GDM1 (cell line): Measurements from ENCODE around the gene ME3.
"Not testable (repeated sequence)": the region's sequence is repeated elsewhere in the genome, so short reads cannot be mapped to it uniquely, and the experiment has no call there.

ENCODE experiments used
- DNase-seq: peaks from one replicate; lab custom pipeline; 2025; lab: John Stamatoyannopoulos, UW

ME3 gene

GRCh38 chr11:86558841-86559240 lies 113.6 kb downstream of the ME3 start:
- no peak for DNase-seq

DNA sequence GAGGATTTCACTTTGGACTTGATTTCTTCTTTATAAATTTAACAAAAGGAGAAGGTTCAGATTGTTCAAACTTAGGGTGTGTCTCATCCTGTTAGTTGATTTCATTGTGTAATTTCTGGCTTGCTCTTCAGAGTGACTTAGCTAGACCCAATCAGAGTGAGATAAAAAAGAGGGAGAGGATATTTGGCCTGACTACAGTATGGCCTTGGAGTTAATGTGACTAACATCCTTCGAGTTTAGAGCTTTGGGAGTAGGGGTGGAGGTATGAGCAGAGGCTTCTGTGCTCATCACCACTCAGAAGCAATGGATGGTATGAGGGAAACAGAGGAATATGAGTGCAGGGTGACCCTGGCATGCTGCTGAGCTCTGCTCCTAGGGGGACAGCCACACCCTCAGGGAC lies 114.2 kb downstream of the ME3 start:
- no peak for DNase-seq

DNA sequence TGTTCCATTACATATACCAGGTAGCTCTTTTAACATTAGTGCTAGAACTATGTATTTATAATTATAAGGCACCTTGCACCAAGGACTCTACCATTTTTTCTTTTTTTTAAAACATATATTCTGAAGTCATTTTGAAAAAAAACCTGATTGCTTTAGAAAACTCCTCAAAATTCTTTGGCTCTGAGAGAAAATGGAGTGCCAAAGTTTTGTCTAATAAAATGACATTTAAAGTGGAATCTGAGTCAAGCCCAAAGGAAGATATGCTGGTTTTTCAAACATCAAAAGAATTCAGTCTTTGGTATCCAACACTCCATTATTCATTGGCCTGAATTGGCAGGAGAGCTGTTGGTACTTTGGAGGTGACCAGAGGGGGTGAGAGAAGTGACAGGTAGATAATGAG lies 116.5 kb downstream of the ME3 start:
- DNase-seq, result no peak

DNA sequence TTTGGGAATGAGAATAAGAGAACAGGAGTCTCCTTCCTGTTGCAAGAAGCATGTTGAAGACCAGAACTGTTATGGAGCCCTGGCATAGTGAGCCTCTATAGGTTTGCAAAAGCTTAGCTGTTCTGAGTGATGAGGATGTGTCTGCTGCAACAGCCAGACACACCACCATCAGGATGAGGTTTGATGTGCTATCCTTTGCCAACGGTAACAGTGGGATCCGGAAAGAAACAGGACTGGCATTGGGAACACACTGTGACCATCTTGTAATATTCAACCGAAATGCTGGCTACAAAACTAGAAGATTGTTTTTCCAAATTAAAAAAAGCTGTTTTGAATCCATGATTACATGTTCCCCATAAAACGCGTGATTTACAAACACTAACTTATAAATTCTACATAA lies 117.0 kb downstream of the ME3 start:
- no peak for DNase-seq

DNA sequence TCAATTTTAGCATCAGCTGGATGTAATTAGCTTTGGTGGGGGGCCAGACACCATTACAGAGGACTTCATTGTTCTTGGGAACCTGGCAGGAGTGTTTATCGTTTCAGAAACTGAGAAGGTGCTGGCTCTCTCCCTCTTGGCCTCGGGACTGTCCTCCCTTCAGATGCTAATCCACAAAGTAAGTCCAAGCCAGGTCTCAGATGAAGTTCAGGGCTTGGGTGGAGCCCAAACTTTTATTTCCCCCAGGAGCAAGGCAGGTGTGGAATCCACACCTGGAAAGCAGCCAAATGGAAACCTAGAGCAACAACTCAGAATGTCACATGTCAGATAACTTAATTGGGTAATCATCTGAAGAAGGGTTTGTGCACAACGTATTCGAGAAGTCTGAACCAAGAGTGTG lies 119.2 kb downstream of the ME3 start:
- DNase-seq, result no peak

DNA sequence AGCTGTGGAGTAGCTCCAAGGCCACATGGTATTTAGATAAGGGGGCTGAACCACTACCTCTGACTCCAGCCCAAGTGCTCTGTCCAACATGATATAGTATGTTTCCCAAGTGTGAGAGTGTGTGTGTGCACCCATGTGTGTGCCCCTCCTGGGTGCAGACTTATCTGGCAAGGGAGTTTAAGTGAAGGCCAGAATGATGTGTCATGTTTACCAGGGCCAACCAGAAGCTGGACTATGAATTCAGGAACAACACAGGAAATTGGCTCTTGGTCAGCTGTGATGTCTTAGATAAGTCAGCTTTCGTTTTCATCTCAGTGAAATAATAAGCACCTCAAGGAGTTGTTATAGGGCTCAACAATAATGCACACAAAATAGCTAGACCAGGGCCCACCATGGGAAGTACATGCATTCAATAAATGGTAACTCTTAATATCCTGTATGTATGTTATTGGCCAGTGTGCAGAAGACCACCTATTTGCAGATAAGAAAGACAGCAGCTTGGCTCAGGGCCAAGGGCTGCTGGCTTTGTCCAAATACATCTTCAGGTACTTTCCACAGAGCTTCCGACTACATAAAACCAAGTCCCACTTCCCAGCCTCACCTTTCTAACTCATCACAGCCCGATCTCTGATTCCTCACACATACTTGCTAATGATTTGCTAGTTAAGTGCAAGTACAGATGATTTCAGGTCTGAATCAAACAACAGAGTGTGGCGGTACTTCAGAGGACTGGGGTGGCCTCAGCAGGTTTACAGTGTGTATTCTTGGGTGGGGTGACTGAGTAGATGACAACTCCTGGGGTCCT lies 120.9 kb downstream of the ME3 start:
- no peak for DNase-seq

GRCh38 chr11:86550757-86551156 lies 121.7 kb downstream of the ME3 start:
- no peak for DNase-seq

GRCh38 chr11:86548271-86548917 lies 124.0 kb downstream of the ME3 start:
- DNase-seq, result no peak

- no peak for DNase-seq
These were observed 124.7 kb downstream of the ME3 start for GRCh38 chr11:86547727-86548126.

- DNase-seq, result not testable (repeated sequence)
These were observed 131.1 kb downstream of the ME3 start for GRCh38 chr11:86541299-86541698.

- DNase-seq, result no peak
These were observed 134.2 kb downstream of the ME3 start for GRCh38 chr11:86538223-86538548.

GRCh38 chr11:86537541-86538222 lies 134.7 kb downstream of the ME3 start:
- no peak for DNase-seq

GRCh38 chr11:86535773-86536172 lies 136.6 kb downstream of the ME3 start:
- DNase-seq, result no peak

- DNase-seq, result no peak
These were observed 147.6 kb downstream of the ME3 start for GRCh38 chr11:86524620-86525352.

- no peak for DNase-seq
These were observed 148.4 kb downstream of the ME3 start for GRCh38 chr11:86523738-86524619.

DNA sequence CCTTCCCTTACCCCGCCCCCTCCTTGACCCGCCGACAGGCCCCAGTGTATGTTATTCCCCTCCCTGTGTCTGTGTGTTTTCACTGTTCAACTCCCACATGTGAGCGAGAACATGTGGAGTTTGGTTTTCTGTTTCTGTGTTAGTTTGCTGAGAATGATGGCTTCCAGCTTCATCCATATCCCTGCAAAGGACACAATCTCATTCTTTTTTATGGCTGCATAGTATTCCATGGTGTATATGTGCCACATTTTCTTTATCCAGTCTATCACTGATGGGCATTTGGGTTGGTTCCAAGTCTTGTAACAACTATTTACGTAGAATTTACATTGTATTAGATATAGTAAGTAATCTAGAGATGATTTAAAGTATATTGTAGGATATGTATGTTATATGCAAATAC lies 149.9 kb downstream of the ME3 start:
- not testable (repeated sequence) for DNase-seq

DNA sequence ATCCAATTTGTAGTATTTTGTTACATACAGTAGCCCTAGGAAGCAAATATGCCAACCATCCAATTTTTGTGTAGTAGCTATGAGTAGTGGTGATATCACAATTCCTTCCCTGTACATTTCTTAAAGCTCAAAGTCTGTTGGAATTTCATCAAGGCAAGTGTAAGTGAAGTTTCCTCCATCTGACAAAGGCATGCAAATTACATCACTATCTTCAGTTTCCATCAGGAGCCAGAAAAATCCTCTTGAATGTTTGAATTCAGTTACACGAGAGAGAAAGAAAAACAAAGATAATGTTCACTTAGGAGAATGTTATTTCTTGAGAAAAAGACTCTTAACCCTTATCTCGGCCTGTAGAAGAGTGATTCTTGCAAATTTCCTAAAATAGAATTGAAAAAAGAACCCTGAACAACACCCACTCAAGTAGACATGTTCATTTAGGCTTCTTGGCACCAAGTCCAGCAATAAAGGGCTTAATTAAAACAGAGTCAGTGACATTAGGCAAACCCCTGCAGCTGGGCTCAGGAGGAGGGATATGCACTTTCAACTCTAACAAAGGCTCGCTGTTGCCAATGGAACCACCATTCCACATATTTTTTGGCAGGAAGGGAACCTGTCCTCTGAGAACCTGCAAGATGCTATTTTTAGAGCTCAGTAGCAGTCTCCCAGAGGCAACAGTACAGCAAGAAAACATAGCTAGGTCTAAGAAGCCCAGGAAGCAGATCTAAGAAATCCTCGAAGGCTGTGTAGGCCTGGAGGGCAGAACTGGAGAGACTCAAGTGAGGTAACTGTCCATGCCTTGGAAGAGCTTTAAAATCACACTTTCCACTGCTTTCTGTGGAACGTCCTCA lies 153.1 kb downstream of the ME3 start:
- no peak for DNase-seq

- no peak for DNase-seq
These were observed 154.2 kb downstream of the ME3 start for GRCh38 chr11:86518211-86518610.

DNA sequence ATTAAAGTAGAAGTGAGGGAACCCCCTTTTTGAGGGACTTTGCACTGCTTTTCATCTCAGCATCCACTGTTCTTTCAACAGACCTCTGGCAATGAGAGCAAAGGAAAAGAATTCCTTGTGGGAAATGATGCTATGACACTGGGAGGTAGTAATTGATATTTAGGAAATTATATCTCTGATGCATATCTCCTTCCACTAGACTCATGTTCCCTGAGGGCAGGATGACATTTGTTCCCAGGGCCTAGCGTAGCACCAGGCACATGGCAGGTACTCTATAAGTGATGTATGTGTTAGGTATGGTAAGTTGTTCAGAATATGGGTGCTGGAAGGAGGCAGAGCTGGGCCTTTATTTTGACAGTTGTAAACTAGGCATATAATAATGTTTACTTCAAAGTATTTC lies 154.9 kb downstream of the ME3 start:
- DNase-seq, result no peak

GRCh38 chr11:86515297-86516094 lies 156.9 kb downstream of the ME3 start:
- DNase-seq, result no peak
